PFSK-1 (cell line): Measurements from ENCODE around the gene CHRD.

Experiments used
- SIN3A ChIP-seq: IDR thresholded peaks from 2 replicates; pipeline ENCODE4 v1.6.1; 2012; ENCODE audit warnings: mild to moderate bottlenecking, low read length, moderate library complexity, borderline replicate concordance; ENCODE audit not compliant: insufficient read depth
- TF ChIP-seq, protein P1 (sequence below), 2 experiments: IDR thresholded peaks; 2 replicates each; pipeline versions ENCODE4 v1.6.1 to v1.8.0; 2011 to 2012; ENCODE audit warnings: low read depth in 2 of 2, low read length in 2 of 2, control low read depth in 1 of 2, inconsistent platforms in 1 of 2, mild to moderate bottlenecking in 1 of 2, moderate library complexity in 1 of 2; ENCODE audit not compliant: insufficient read depth in 1 of 2

DNA sequence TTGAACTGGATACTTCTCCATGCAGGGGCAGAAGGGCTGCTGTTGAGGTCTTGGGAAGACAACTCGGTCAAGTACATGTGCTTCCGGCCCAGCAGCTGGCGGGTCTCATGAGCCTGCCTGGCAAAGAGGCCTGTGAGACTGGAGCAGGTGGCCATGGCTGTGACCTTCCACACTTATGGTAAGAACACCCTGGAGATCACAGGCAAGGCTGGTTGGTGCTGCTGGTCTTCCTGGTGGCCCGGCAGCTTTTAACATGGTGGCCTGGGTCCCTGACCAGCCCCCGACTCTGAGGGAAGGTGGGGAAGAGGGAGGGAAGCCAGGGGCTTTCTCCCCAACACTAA lies 15.4 kb downstream of the CHRD start:
- no peak for TF ChIP-seq SIN3A
- TF ChIP-seq, protein P1, sequence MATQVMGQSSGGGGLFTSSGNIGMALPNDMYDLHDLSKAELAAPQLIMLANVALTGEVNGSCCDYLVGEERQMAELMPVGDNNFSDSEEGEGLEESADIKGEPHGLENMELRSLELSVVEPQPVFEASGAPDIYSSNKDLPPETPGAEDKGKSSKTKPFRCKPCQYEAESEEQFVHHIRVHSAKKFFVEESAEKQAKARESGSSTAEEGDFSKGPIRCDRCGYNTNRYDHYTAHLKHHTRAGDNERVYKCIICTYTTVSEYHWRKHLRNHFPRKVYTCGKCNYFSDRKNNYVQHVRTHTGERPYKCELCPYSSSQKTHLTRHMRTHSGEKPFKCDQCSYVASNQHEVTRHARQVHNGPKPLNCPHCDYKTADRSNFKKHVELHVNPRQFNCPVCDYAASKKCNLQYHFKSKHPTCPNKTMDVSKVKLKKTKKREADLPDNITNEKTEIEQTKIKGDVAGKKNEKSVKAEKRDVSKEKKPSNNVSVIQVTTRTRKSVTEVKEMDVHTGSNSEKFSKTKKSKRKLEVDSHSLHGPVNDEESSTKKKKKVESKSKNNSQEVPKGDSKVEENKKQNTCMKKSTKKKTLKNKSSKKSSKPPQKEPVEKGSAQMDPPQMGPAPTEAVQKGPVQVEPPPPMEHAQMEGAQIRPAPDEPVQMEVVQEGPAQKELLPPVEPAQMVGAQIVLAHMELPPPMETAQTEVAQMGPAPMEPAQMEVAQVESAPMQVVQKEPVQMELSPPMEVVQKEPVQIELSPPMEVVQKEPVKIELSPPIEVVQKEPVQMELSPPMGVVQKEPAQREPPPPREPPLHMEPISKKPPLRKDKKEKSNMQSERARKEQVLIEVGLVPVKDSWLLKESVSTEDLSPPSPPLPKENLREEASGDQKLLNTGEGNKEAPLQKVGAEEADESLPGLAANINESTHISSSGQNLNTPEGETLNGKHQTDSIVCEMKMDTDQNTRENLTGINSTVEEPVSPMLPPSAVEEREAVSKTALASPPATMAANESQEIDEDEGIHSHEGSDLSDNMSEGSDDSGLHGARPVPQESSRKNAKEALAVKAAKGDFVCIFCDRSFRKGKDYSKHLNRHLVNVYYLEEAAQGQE (IDR thresholded peaks at IDR 0.05; ENCODE audit: insufficient read depth in 1 of 2, low read depth in 2 of 2, low read length in 2 of 2) = no peak
